ENCODE results near the gene WDR7.

The WDR7 gene

DNA sequence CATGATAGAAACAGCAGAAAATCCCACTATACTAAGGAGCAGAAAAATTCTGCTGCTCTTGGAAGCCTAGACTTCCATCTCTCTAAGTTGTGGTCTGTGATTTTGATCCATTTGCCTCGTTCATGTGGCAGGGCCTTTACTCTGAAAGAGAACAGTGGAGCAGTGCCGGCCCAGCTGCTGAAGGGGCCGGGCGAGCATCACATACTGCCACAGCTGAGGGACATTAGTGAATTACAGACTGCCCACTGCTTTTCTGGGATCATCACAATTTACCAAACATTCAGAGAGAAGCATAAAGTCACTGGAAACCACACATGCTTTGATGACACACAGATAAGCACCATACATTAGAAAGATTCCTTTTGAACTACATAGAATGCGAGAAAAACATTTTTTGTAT, 278.7 kb downstream of the WDR7 start:
- TF ChIP-seq ZBTB7A (IDR thresholded peaks at IDR 0.05; ENCODE audit: low read depth) (no peak), NFIC (IDR thresholded peaks at IDR 0.05) (no peak), TEAD4 (IDR thresholded peaks at IDR 0.05) (no peak), CREB1 (IDR thresholded peaks at IDR 0.05; ENCODE audit: low read depth) (no peak), CEBPB (IDR thresholded peaks at IDR 0.05) (no peak), TCF12 (IDR thresholded peaks at IDR 0.05; ENCODE audit: low read depth) (no peak), EGR1 (IDR thresholded peaks at IDR 0.05) (no peak), FOXM1 (IDR thresholded peaks at IDR 0.05; ENCODE audit: borderline replicate concordance, low read depth) (no peak), EP300 (IDR thresholded peaks at IDR 0.05; ENCODE audit: borderline replicate concordance) (no peak), YY1 (IDR thresholded peaks at IDR 0.05; ENCODE audit: low read depth) (no peak), TAF1 (IDR thresholded peaks at IDR 0.05; ENCODE audit: low read depth) (no peak), RAD21 (IDR thresholded peaks at IDR 0.05; ENCODE audit: low read depth) (no peak)
- TF ChIP-seq, protein P1, sequence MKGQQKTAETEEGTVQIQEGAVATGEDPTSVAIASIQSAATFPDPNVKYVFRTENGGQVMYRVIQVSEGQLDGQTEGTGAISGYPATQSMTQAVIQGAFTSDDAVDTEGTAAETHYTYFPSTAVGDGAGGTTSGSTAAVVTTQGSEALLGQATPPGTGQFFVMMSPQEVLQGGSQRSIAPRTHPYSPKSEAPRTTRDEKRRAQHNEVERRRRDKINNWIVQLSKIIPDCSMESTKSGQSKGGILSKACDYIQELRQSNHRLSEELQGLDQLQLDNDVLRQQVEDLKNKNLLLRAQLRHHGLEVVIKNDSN (IDR thresholded peaks at IDR 0.05), result no peak
- TF ChIP-seq, protein P2, sequence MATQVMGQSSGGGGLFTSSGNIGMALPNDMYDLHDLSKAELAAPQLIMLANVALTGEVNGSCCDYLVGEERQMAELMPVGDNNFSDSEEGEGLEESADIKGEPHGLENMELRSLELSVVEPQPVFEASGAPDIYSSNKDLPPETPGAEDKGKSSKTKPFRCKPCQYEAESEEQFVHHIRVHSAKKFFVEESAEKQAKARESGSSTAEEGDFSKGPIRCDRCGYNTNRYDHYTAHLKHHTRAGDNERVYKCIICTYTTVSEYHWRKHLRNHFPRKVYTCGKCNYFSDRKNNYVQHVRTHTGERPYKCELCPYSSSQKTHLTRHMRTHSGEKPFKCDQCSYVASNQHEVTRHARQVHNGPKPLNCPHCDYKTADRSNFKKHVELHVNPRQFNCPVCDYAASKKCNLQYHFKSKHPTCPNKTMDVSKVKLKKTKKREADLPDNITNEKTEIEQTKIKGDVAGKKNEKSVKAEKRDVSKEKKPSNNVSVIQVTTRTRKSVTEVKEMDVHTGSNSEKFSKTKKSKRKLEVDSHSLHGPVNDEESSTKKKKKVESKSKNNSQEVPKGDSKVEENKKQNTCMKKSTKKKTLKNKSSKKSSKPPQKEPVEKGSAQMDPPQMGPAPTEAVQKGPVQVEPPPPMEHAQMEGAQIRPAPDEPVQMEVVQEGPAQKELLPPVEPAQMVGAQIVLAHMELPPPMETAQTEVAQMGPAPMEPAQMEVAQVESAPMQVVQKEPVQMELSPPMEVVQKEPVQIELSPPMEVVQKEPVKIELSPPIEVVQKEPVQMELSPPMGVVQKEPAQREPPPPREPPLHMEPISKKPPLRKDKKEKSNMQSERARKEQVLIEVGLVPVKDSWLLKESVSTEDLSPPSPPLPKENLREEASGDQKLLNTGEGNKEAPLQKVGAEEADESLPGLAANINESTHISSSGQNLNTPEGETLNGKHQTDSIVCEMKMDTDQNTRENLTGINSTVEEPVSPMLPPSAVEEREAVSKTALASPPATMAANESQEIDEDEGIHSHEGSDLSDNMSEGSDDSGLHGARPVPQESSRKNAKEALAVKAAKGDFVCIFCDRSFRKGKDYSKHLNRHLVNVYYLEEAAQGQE (IDR thresholded peaks at IDR 0.05; ENCODE audit: low read depth), result no peak
- TF ChIP-seq, protein P3, sequence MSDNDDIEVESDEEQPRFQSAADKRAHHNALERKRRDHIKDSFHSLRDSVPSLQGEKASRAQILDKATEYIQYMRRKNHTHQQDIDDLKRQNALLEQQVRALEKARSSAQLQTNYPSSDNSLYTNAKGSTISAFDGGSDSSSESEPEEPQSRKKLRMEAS (IDR thresholded peaks at IDR 0.05), result no peak

DNA sequence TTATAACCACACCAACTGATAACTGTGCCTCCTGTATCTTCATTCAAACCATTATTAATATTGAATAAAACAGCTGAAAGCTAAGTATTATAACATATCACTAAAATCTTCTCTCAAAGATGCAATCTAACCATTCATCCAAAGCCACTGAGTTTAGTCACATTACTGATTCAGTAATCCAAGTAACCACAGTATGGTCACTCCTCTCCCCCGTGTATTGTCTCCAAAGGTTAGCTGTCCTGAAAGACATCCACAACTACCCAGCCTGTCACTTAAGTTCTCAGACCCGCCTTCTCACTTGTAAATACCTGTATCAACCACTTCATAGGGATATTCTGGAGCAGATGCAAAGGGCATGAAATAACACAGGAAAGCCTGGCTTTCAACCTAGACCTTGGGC, 282.3 kb downstream of the WDR7 start:
- TF ChIP-seq, protein P2 (IDR thresholded peaks at IDR 0.05; ENCODE audit: low read depth), result no peak
- TF ChIP-seq EP300 (IDR thresholded peaks at IDR 0.05; ENCODE audit: borderline replicate concordance), result no peak
- TF ChIP-seq CREB1 (IDR thresholded peaks at IDR 0.05; ENCODE audit: low read depth), result no peak
- no peak for TF ChIP-seq CEBPB (IDR thresholded peaks at IDR 0.05)
- TF ChIP-seq FOXM1 (IDR thresholded peaks at IDR 0.05; ENCODE audit: borderline replicate concordance, low read depth), result no peak
- TF ChIP-seq NFIC (IDR thresholded peaks at IDR 0.05), result no peak
- no peak for TF ChIP-seq TCF12 (IDR thresholded peaks at IDR 0.05; ENCODE audit: low read depth)
- TF ChIP-seq, protein P1 (IDR thresholded peaks at IDR 0.05), result no peak

DNA sequence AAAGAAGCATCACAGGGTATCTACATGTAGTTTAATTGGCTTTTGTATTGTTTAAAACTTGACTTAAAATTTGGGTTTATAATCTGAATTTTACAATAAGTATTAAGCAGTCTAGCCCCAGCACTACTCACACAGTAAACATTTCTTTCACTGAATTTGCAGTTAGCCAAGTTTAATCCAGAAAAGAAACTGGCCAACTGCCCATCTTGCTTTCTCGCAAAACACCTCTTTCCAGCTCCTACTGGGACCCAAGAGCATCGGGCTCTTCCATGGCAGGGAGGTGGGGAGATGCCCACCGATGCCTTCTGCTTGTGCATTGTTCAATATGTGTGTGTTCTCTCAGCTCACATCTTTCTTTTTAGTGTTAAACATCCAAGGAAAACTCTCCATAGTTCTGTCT, 283.0 kb downstream of the WDR7 start:
- TF ChIP-seq FOXM1 (IDR thresholded peaks at IDR 0.05; ENCODE audit: borderline replicate concordance, low read depth) (no peak), CREB1 (IDR thresholded peaks at IDR 0.05; ENCODE audit: low read depth) (no peak), TEAD4 (IDR thresholded peaks at IDR 0.05) (no peak), EP300 (IDR thresholded peaks at IDR 0.05; ENCODE audit: borderline replicate concordance) (no peak), ZBTB7A (IDR thresholded peaks at IDR 0.05; ENCODE audit: low read depth) (no peak), CEBPB (IDR thresholded peaks at IDR 0.05) (no peak), TCF12 (IDR thresholded peaks at IDR 0.05; ENCODE audit: low read depth) (no peak), YY1 (IDR thresholded peaks at IDR 0.05; ENCODE audit: low read depth) (no peak), NFIC (IDR thresholded peaks at IDR 0.05) (no peak)
- TF ChIP-seq, protein P2 (IDR thresholded peaks at IDR 0.05; ENCODE audit: low read depth), result no peak
- TF ChIP-seq, protein P3 (IDR thresholded peaks at IDR 0.05), result no peak

DNA sequence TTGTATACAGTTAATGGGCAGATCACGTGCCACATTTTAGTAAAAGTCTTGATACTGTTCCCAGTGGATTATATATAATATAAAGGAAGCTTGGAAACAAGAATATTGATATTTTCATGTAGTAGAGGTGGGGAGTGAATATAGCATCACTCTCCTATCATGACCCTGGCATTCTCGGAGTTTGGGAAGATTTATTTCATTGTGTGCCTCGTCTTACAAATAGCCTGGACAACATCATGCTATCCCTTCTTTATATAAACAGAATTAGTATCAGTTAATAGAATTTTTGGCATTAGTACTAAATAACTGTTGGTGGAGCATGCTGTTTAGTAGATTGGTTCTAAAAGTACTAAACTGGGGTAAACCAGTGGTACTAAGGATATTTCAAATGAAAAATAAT, 283.7 kb downstream of the WDR7 start:
- TF ChIP-seq EP300 (IDR thresholded peaks at IDR 0.05; ENCODE audit: borderline replicate concordance), result no peak
- no peak for TF ChIP-seq FOXM1 (IDR thresholded peaks at IDR 0.05; ENCODE audit: borderline replicate concordance, low read depth)
- TF ChIP-seq, protein P3 (IDR thresholded peaks at IDR 0.05), result no peak
- no peak for TF ChIP-seq RAD21 (IDR thresholded peaks at IDR 0.05; ENCODE audit: low read depth)
- TF ChIP-seq CREB1 (IDR thresholded peaks at IDR 0.05; ENCODE audit: low read depth), result no peak
- TF ChIP-seq EGR1 (IDR thresholded peaks at IDR 0.05), result no peak
- TF ChIP-seq CEBPB (IDR thresholded peaks at IDR 0.05), result no peak
- TF ChIP-seq, protein P2 (IDR thresholded peaks at IDR 0.05; ENCODE audit: low read depth), result no peak
- TF ChIP-seq, protein P1 (IDR thresholded peaks at IDR 0.05), result no peak
- TF ChIP-seq YY1 (IDR thresholded peaks at IDR 0.05; ENCODE audit: low read depth), result no peak
- no peak for TF ChIP-seq ZBTB7A (IDR thresholded peaks at IDR 0.05; ENCODE audit: low read depth)
- no peak for TF ChIP-seq NFIC (IDR thresholded peaks at IDR 0.05)
- no peak for TF ChIP-seq TAF1 (IDR thresholded peaks at IDR 0.05; ENCODE audit: low read depth)
